NCI-H1436 treated with DMSO at 0.1 percent for 48 hours (cell line): Measurements from ENCODE around the gene AUNIP.

Experiments used
- DNase-seq: peaks from one replicate; lab custom pipeline; 2025; lab: John Stamatoyannopoulos, UW

Gene AUNIP

DNA sequence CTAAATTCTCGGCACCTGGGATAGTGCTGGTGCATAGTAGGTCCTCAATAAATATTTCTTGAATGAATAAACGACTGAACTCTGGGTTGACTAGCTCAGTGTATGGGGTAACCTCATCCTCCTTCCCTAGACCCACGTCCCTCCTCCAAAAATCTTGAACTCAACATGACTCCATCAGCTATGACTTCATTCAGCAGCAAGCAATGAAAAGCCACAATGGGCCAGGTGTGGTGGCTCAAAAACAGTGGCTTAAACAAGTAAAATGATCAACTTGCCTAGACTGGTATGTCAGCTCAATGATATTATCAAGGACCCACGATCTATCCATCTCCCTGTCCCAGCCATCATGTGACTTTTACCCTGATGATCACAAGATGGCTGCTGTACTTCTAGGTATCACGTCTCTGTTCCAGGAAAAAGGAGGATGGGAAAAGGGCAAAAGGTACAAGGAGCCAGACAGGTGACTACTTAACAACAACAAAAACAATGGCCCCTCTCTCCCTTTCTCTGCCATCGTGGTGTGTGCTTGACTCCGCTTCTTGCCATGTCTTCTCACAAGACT lies 29.2 kb upstream of the AUNIP start:
- no peak for DNase-seq

GRCh38 chr1:25885602-25886001 lies 26.3 kb upstream of the AUNIP start:
- no peak for DNase-seq

DNA sequence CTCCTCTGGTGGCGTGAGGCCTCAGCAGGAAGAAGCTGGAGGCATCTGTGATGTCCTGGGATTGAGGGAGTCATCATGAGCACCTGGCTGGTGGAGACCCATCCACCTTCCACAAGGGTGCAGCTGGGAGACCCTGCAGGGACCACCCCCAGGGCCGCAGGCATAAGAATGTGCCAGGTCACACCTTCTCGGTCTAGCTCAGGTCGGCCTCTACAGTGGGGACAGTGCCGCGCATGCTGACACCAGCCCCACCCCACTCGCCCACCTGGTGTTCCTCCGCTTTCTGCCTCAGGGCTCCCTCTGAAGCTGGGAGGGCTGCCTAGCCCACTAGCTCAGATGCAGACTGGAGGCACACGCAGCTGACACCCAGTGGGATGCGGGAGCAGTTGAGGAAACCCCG lies 22.0 kb upstream of the AUNIP start:
- DNase-seq: no peak

DNA sequence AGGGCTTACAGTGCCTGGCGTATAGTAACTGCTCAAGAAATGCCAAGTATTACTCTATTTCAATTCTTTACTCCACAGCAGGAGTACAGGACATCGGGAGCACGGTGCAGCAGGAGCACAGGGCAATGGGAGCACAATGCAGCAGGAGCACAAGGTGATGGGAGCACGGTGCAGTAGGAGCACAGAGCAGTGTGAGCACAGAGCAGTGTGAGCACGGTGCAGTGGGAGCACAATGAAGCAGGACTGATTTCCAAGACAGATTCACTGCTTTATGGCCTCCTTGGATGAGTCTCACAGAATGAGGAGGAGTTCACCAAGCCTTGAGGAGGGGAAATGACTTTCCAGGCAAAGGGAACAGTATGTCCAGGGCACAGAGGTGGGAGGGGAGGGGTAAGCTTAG lies 21.3 kb upstream of the AUNIP start:
- DNase-seq: no peak

GRCh38 chr1:25879675-25880074 lies 20.4 kb upstream of the AUNIP start:
- DNase-seq: no peak

DNA sequence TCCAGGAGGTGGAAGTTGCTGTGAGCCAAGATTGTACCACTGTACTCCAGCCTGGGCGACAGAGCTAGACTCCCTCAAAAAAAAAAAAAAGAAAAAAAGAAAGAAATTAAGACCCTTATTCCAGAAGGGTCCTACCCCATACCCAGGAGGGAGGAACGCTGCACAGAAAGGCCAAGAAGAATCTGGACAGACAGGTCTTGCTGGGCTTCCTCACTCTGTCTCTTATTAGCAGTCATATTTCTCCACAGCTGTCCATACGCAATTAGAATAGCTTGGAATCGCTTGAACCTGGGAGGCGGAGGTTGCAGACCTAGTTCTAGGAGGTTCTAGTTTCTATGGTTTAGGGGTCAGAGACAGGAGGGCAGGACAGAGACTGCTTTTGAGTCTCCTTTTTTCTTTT lies 19.4 kb upstream of the AUNIP start:
- DNase-seq: no peak

- no peak for DNase-seq
Measured at GRCh38 chr1:25877155-25877554, 17.9 kb upstream of the AUNIP start.

DNA sequence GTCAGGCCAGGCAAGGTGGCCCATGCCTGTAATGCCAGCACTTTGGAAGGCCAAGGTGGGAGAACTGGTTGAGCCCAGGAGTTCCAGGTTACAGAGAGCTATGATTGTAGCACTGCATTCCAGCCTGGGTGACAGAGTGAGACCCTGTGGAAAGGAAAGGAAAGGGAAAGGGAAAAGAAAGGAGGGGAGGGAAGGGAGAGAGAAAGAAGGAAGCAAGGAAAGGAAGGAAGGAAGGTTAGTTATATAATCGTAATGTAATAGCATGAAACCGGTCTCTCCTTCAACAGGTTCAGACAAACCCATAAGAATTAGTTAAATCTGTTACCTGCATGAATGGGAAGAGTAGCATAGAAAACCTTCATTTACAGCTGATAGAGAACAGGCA lies 17.4 kb upstream of the AUNIP start:
- no peak for DNase-seq

DNA sequence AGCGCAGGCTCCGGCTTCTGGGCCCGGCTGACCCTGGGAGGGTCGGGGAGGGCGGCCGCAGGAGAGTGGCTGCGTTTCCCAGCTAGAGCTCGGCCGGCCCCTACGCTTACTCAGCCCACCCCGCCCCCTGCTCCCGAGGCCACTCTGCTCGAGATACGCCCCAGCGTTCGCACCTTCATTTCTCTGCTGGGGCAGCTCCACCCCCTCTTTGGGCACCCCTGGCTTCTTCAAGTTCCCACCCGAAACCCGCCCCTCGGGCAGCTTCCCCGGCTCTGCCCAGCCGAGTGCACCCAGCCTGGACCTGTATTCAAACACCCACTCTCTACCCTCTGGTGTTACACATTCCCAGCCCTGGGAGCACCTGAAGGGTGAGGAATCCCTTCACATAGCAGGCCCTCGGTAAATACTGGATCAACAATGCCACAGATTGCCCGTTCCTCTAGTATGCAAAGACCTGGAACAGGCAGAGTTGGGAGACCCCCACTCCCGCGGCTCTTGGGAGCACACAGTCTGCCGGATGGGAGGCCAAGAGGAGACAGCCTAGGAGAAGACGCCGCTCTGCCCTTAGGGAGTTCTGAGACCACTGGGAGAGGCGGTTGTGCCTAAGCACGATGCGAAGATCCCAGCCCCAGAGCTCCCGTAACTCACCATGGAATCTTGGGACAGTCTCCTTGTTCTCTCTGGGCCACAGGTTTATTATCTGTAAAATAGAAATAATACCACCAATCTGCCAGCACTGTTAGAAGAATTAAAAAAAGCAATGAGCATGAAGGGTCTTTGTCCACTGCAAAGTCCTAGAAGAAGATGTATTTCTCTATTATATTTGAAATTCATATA lies 16.8 kb upstream of the AUNIP start:
- DNase-seq: no peak

- no peak for DNase-seq
Measured at GRCh38 chr1:25875154-25875855, 16.0 kb upstream of the AUNIP start, which contains the start of gene PAQR7. Gene PAQR7 (minus strand): TSS chr1:25875708. CDS start chr1:25863839, 11,869 bp downstream.

DNA sequence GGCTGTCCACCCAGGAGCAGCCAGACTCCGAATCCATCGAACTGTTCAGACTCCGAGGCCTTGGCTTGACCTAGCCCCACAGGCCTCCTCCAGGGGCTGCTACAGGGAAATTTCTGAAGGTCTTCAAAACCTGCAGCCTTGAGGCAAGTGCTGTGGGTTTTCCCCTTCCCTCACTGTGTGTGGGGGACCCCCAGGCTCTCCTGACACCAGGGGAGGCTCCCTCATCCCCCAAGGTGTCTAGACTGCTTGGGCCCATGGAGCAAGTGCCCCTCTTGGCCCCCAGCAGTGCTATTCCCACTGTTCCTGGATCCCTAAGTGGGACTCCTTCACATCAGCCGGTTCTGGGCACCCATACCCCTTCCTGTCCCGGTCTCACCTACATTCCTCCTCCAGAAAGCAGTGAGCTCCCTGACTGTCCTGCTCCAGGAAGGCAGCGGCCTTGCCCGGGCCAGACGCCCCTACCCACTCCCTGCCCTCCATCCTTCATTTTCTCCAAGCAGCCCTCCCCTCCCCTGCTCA lies 15.4 kb upstream of the AUNIP start:
- no peak for DNase-seq

- DNase-seq: no peak
Measured at GRCh38 chr1:25874209-25874608, 15.0 kb upstream of the AUNIP start.

DNA sequence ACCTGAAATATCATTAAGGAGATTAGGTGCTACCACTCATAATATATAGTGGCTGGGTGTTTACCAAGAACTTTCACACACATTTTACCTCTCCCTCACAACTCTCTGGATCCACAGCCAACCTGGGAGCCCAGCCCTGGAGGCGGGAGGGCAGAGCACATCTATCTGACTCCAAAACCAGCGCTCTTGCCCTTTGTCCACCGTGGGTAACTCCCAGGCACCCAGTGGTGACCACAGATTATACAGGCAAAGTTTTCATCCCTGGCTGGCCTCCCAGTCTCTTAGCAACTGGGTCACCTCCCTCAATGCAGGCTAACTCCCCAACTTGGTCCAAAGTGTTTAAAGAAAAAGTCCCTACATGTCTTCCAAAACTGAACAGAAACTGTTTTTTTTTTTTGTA lies 13.9 kb upstream of the AUNIP start:
- DNase-seq: no peak

- no peak for DNase-seq
Measured at GRCh38 chr1:25872713-25873112, 13.5 kb upstream of the AUNIP start.

- DNase-seq: no peak
Measured at GRCh38 chr1:25871704-25872494, 12.6 kb upstream of the AUNIP start.

DNA sequence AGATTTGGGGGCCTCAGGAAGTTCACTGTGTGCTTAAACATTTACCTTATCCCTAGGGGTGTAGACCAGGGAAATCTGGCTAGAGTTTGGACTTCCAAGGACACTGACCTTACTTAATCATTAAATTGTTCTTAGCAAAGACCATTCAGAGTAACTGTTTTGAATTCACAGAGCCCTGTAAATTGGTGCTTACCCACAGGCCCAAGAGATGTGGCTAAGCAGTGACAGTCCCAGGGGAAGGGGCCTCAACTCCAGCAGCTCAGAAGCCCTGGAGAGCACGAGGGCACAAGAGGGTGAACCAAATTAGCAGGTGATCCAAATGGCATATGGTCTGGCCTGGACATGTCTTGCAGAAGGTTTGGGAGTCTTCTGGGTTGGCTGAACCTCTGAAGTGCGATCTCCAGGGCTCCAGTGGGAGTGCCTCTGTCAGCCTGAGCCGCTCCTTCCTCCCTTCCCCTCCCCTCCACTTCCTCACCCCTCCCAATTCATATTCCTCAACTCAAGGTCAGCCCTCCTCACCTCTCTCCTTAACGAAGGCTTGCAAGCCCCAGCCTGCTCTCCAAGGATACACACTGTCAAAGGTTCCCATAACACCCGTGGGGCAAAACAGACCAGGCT lies 11.9 kb upstream of the AUNIP start:
- no peak for DNase-seq

GRCh38 chr1:25870614-25871013 lies 11.4 kb upstream of the AUNIP start:
- DNase-seq: no peak

- DNase-seq: no peak
Measured at GRCh38 chr1:25869909-25870606, 10.8 kb upstream of the AUNIP start.

DNA sequence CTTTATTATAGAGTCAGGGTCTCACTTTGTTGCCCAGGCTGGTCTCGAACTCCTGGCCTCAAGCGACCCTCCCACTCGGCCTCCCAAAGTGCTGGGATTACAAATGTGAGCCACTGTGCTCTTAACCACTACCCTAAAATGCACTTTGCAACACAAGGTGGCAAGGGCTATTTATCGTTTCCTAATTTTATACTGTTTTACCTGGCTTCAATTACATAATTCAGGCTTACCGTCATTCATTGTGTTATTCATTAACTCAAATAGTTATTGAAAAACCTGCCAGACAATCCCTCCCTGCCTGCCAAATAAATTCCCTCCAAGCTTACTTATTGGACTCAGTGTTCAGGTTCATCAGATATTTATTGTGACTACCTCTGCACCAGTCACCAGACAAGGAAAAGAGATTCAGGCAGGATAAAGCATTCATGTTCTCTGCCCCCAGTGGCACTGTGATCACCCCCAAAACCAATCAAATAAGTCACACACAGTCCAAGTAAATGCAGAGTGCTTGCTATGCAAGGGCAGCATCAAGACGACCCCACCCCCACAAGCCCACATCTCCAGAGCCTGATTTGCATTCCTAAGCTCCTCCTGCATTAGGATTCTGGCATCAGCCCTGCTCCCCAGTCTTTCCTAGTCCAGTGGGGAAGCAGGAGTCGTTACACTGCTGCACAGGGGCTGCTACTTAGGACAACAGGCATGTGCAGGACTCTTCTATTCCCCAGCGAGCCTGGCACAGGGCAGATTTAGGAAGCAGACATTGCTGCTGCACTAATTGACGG lies 8.1 kb upstream of the AUNIP start:
- DNase-seq: no peak

DNA sequence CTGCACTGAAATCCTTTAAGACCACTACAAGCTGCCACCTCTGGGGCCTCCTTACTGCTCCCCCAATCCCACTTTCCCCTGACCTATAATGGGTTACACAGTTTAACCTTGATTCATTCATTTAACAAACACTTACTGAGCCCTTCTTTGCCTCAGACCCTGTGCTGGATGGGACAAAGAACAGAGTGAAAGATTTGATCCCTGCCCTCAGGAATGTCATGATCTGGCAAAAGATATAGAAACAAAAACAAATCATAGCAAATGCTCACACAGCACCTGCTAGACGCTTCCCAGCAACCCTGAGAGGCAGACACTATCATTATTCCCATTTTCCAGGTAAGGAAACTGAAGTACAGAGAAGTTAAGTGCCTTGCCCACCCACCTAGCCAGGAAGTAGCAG lies 7.0 kb upstream of the AUNIP start:
- no peak for DNase-seq
